ENCODE data around the gene PNPO.
A peak's percentile ranks its signal among the peaks of the same experiment; 100 is the strongest.

DNA sequence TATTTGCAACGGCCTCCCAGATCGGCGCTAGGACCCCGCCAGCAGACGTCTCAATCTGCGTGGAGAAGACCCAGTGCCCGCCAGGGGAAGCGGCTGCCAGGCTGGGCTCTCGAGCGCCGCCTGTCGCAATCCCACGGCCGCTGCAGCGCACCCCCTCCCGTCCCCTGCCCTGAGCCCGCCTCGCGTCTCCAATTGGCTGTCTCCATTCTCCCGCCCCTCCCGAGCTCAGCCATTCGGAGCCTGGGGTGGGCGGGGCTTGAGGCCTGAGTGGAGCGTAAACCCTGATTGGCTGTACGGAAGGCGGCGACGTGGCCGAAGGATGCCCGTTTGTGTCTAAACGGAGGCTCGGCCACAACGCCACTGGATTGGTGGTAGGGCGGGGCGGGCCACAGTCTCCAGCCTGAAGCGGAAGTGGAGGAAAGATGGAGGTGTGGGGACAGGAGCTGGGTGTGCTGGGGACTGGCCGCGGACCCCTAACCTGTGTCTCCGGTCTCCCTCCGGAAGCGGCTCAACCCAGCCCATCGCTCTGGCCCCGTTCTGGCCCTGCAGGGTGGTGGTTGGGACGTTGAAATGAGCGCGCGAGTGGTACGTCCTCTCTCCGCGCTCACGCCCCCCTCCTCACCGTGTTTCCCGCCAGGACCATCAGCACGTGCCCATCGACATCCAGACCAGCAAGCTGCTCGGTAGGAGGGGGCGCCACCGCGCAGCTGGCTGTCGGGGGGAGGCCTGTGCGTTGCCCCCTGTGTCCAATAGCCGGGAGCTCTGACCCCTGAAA, 29.5 kb downstream of the PNPO start, which contains the start of gene CDK5RAP3:
- peak; percentile 91 for TF ChIP-seq POLR2A (IDR thresholded peaks at IDR 0.05; ENCODE audit: low read length)
- TF ChIP-seq GATA1 (IDR thresholded peaks at IDR 0.05; ENCODE audit: low read depth, low read length), result no peak

Measured in erythroblast (primary cell).